ENCODE results near the gene ZNF230.

DNA sequence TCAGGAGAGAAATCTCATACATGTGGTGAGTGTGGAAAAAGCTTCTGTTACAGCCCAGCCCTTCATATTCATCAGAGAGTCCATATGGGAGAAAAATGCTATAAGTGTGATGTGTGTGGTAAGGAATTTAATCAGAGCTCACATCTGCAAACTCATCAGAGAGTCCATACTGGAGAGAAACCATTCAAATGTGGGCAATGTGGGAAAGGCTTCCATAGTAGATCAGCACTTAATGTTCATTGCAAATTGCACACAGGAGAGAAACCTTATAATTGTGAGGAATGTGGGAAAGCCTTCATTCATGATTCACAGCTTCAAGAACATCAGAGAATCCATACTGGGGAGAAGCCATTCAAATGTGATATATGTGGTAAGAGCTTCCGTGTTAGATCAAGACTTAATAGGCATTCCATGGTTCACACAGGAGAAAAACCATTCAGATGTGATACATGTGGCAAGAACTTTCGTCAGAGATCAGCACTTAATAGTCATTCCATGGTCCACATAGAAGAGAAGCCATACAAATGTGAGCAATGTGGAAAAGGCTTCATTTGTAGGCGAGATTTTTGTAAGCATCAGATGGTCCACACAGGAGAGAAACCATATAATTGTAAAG lies 36.6 kb upstream of the ZNF230 start:
- TF ChIP-seq, protein P1, sequence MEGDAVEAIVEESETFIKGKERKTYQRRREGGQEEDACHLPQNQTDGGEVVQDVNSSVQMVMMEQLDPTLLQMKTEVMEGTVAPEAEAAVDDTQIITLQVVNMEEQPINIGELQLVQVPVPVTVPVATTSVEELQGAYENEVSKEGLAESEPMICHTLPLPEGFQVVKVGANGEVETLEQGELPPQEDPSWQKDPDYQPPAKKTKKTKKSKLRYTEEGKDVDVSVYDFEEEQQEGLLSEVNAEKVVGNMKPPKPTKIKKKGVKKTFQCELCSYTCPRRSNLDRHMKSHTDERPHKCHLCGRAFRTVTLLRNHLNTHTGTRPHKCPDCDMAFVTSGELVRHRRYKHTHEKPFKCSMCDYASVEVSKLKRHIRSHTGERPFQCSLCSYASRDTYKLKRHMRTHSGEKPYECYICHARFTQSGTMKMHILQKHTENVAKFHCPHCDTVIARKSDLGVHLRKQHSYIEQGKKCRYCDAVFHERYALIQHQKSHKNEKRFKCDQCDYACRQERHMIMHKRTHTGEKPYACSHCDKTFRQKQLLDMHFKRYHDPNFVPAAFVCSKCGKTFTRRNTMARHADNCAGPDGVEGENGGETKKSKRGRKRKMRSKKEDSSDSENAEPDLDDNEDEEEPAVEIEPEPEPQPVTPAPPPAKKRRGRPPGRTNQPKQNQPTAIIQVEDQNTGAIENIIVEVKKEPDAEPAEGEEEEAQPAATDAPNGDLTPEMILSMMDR (IDR thresholded peaks at IDR 0.05), result no peak
- TF ChIP-seq GABPA (IDR thresholded peaks at IDR 0.05; ENCODE audit: low read depth) (no peak), SMC3 (IDR thresholded peaks at IDR 0.05; ENCODE audit: low read depth, low read length) (no peak), FOXM1 (IDR thresholded peaks at IDR 0.05; ENCODE audit: low read depth) (no peak), EP300 (IDR thresholded peaks at IDR 0.05; ENCODE audit: borderline replicate concordance in 1 of 2, low read depth in 1 of 2, low read length in 1 of 2) (no peak), RAD21 (IDR thresholded peaks at IDR 0.05; ENCODE audit: low read length) (no peak)
- TF ChIP-seq, protein P2, sequence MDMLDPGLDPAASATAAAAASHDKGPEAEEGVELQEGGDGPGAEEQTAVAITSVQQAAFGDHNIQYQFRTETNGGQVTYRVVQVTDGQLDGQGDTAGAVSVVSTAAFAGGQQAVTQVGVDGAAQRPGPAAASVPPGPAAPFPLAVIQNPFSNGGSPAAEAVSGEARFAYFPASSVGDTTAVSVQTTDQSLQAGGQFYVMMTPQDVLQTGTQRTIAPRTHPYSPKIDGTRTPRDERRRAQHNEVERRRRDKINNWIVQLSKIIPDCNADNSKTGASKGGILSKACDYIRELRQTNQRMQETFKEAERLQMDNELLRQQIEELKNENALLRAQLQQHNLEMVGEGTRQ (IDR thresholded peaks at IDR 0.05; ENCODE audit: borderline replicate concordance, low read depth, low read length), result no peak
